IPS-NIHi7 (cell line): ENCODE results near the gene C10orf120.

Source experiments
- DNase-seq: peaks from one replicate; pipeline ENCODE4 v3.0.0; 2012; ENCODE audit warnings: mixed read lengths; ENCODE audit errors: extremely low spot score

Gene C10orf120

GRCh38 chr10:122660696-122661095 is 39.0 kb downstream of the C10orf120 start:
- DNase-seq = no peak

GRCh38 chr10:122659651-122660050 is 40.0 kb downstream of the C10orf120 start:
- DNase-seq = no peak

- DNase-seq = no peak
Measured at GRCh38 chr10:122659126-122659525, 40.5 kb downstream of the C10orf120 start.

- no peak for DNase-seq
Measured at GRCh38 chr10:122658356-122659049, 41.1 kb downstream of the C10orf120 start.

- no peak for DNase-seq
Measured at GRCh38 chr10:122657729-122658128, 41.9 kb downstream of the C10orf120 start.

- no peak for DNase-seq
Measured at GRCh38 chr10:122657255-122657654, 42.4 kb downstream of the C10orf120 start.

GRCh38 chr10:122656741-122657140 is 42.9 kb downstream of the C10orf120 start:
- no peak for DNase-seq

- DNase-seq = no peak
Measured at GRCh38 chr10:122656308-122656705, 43.3 kb downstream of the C10orf120 start.

- DNase-seq = no peak
Measured at GRCh38 chr10:122655524-122656307, 43.9 kb downstream of the C10orf120 start.

- no peak for DNase-seq
Measured at GRCh38 chr10:122650331-122650730, 49.3 kb downstream of the C10orf120 start.

- DNase-seq = no peak
Measured at GRCh38 chr10:122649903-122650302, 49.7 kb downstream of the C10orf120 start.

- peak; percentile 83 for DNase-seq
Measured at GRCh38 chr10:122648599-122649428, 50.8 kb downstream of the C10orf120 start.
